ENCODE measurements around the gene CLTC.
"Not testable (repeated sequence)": the region's sequence is repeated elsewhere in the genome, so short reads cannot be mapped to it uniquely, and the experiment has no call there.

Gene CLTC

GRCh38 chr17:59619298-59620063 lies at the start of gene CLTC:
Gene CLTC, plus strand, starts transcription at chr17:59619895. Its CDS starts 237 bp downstream, at chr17:59620132.
- peak; percentile 86 to 99 (median 96) for DNase-seq

DNA sequence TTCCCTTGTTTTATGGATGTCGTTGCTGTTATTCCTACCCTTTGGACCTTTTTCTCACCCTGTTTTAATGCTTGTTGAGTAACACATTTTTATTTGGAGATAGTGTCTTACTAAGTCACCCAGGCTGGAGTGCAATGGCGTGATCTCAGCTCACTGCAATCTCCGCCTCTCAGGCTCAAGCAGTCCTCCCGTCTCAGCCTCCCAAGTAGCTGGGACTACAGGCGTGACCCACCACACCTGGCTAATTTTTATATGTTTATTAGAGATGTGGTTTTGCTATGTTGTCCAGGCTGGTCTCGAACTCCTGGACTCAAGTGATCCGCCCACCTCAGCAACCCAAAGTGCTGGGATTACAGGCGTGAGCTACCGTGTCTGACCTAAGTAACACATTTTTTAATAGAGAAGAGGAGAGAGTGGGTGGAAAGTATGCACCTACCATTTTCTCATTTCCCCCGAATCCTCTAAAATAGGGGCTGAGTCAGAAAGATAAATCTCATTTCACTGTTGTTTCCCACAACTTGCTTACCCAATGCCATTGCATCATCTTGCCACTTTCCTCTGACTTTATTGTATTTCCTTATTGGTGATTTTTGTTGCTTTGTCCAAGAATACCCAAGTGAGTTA lies 47.3 kb upstream of the CLTC start:
- DNase-seq: no peak

DNA sequence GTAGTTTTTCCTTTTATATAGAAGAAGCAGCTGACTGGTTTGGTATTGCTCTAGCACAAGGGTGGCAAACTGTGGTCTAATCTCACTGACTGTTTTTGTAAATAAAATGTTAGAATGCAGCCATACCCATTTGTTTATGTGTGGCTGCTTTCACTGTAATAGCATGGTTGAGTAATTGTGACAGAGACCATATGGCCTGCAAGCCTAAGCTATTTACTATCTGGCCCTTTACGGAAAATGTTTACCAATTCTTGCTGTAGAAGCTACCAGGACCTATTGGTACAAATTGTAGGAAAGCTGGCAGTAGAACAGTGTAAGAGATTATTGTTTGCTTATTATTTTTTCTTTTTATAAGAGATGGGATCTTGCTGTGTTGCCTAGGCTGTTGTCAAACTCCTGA lies 35.5 kb upstream of the CLTC start:
- not testable (repeated sequence) for DNase-seq

DNA sequence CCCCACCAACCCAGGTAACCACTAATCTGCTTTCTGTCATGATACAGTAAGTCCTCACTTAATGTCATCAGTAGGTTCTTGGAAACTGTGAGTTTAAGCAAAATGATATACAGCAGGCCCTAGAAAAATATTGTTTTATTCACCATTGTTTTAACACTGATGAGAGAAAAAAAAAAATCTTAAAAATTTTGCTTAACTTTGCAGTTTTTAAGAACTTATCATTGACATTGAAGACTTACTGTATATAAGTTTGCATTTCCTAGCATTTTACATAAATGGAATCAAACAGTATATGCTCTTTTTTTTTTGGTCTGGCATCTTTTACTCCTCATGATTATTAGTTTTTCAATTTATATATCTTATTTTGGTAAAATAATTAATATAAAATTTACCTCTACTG lies 19.5 kb upstream of the CLTC start:
- no peak for DNase-seq

DNA sequence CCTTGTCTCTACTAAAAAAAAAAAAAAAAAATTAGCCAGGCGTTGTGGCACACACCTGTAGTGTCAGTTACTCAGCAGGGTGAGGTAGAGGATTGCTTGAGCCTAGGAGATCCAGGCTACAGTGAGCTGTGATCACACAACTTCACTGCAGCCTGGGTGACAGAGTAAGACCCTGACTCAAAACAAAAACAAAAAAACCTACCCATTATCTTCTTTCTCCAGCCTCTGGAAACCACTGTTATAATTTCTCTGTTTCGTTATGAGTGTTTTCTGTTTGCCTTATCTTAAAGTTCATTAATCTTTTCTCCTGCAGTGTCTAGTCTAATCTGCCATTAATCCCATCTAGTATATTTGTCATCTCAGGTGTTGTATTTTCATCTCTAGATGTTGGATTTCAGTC lies 18.6 kb upstream of the CLTC start:
- DNase-seq: no peak

DNA sequence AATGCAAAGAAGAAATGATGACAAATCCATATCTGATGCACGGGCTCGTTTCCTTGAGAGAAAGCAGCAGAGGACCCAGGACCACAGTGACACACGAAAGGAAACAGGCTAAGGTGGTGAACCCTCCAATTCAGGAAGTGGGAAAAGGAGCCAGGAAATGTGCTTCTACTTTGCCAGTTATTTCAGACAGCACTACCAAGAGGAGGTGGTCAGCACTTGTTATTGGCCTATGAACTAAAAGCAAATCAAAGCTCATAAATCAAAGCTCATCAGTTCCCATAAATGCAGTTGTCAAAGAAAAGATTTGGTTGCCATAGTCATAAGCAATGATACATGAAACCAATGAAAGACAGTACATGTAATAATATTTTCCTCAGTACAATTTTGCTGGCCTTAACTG lies 12.6 kb upstream of the CLTC start:
- DNase-seq: no peak

DNA sequence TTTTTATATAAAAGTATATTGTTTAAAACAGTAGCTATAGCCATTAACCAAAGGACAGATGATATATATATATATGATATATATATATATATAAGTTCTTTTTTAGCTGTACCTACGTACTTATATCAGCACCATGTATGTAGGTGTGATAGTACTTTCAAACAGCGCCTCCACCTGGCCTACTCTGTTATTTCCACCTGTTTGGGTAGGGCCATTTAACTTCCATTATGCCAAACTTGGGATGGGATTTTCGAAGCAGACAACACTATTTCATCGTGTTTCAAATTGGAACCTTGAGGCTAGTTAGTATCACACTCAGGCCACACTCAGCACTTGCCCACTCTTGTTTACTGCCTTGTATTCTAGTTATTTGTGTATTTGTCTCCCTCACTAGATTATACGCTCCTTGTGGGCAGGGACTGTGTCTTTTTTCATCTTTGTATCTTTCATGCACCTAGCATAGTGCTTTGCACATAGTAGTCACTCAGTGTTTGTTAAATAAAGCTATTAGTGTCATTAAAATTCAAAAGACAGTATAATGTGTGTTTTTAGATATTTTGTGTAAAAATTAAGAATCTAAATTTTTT lies 11.8 kb upstream of the CLTC start:
- no peak for DNase-seq

DNA sequence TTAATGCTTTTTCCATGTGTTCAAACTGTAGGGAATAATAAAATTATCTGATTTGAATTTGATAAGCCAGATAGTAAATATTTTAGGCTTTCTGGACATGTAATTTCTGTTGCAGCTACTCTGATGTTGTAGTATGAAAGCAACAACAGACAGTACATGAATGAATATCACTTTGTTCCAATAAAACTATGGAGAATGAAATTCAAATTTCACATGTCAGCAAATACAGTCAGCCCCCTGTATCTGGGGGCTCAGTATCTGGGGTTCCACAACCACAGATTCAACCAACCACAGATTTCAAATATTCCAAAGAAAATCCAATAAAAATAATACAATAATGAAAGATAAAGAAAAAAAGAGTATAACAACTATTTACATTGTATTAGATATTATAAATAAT lies 8.2 kb upstream of the CLTC start:
- no peak for DNase-seq

GRCh38 chr17:59616253-59616920 lies 3.3 kb upstream of the CLTC start:
- no peak for DNase-seq

DNA sequence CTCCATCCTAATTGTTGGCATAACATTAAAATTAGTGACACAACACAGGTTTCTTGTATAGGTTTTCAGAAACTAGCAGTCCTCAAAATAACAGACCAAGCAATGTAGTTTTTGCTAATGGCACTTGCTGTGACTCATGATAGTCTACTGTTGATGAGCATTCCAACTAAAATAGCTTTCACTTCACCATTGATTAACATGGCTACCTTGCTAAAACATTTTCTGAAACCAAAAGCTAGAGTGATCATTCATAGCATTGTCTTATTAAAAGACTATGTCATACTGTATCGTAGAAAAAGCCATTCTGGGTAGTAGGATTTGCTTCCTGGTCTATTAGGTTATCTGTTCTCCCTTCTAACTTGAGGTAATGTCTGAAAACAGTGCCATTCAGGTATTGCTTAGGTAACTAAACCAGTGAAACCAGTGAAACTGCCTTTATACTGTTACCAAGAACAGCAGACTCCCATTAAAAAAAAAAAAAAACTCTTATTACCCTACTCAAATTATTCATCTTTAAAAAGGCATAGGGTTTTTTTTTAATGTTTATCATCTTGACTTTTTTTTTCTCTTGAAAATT lies 2.5 kb upstream of the CLTC start:
- DNase-seq: no peak

DNA sequence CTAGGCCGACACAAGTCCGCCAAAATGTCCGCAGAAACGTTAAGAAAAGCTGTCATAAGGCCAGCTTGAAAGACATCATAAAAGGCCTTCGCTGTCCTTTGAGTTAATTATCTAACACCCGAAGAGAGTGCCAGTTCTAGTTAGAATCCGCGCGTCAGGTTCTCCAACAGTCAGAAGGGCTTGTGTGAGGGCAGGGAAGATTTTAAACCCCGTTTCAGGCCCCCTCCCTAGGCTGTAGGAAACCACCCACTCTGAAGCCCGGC lies 729 bp upstream of the CLTC start:
- DNase-seq: no peak

GRCh38 chr17:59620064-59620359 lies 317 bp downstream of the CLTC start:
- no peak for DNase-seq

DNA sequence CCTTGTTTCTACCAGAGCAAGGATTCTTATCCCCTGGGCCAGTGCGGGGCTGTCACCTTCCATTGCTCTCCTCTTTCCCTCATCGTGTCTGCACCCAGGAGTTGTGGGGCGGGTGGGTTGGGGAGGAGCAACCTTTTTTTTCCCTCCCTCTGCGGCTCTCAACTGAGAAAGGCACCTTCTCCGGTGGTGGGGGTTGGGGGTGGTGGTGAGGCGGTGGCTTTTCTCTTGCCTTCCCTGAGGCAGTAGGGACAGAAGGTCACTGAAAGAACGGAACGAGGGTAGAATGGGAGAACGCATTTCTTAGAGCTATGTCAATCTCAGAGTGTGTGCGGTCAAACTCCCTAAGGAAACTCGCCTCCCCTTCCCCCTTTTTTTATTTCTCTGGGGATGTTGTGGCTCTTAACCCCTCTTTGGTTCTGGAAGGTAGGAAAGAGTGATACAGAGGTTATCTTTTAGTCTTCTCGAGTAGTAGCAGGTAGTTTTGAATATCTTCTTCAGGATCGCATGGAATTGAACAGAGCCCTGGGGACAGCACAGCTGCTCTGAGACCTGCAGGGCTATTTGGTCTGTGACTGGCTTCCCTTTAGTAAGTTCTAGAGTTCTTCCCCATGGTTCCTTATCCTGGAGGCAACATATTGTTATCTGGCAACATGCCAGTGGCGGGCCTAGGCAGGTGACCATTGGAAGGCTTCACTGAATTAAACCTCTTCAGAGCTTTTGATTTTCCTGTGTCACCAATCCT lies 994 bp downstream of the CLTC start:
- peak; percentile 17 to 48 (median 26) for DNase-seq

GRCh38 chr17:59621771-59622170 lies 2.1 kb downstream of the CLTC start:
- DNase-seq: no peak

GRCh38 chr17:59623151-59623550 lies 3.5 kb downstream of the CLTC start:
- no peak for DNase-seq

- DNase-seq: no peak
Measured at GRCh38 chr17:59626756-59627155, 7.1 kb downstream of the CLTC start.

DNA sequence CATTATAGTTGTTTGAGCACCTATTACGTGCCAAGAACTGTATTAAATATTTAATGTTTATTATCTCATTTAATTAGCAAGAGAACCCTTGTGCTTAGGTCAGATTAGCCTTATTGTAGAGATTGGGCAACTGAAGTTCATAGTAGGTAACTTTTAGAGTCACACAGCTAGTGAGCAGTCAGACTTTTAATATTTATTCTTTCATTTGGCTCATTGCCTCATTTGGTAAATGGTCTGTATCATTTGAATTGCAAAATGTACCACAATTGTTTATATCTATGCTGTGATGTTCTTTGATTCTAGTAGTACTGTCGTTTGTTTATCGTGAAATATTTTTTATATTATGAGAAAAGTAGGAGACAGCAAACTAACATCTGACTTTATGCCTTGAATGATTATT lies 7.6 kb downstream of the CLTC start:
- DNase-seq: no peak

DNA sequence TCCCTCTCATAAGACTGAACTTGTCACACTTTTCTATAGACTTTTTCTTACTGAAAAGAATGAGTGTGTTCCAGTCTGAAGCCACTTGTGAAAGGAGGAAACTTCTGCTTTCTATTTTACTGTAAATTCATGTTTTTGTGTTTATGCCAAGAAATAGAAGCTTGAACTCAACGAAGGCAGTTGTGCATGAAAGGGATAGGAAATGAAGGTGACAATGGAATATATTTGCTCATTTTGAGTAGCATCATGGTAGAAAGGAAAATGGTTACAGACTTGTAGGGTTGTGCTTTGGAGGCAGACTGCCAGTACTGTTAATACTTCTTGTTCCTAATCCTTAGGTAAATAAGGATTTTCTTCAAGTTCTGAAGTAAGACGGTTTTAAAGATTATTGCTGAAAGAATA lies 8.1 kb downstream of the CLTC start:
- no peak for DNase-seq

DNA sequence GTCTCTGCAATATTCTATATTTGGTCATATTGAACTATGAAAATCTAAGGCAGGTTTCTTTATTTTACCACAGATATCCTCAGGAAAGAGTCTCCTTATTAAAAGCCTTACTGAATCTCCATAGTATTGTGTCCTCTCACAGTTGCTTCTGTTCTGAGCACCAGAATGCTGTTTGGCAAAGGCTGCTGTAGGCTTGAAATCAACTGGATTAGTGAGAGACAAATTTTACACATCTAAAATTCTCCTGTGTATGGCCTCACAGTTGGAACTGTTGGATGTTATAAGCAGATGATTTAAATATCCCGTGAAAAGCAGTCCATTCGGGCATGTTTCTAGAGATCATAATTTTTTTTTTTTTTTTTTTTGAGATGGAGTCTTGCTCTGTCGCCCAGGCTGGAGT lies 9.5 kb downstream of the CLTC start:
- no peak for DNase-seq

GRCh38 chr17:59631276-59631675 lies 11.6 kb downstream of the CLTC start:
- no peak for DNase-seq

DNA sequence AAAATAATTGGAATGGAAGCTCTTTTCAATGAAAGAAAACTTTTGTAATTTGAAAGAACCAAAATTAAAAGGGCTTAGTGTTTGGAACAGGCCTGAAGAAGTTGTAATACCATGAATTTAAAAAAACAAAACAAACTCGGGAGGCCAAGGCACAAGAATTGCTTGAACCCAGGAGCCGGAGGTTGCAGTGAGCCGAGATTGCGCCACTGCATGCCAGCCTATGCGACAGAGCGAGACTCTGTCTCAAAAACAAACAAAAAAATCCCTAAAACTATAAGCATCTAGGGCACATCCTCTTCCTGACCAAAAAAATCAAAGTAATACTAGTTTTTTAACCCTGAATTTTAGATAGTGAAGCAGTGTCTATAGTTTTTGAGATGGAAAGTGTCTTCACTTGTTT lies 12.7 kb downstream of the CLTC start:
- DNase-seq: no peak

DNA sequence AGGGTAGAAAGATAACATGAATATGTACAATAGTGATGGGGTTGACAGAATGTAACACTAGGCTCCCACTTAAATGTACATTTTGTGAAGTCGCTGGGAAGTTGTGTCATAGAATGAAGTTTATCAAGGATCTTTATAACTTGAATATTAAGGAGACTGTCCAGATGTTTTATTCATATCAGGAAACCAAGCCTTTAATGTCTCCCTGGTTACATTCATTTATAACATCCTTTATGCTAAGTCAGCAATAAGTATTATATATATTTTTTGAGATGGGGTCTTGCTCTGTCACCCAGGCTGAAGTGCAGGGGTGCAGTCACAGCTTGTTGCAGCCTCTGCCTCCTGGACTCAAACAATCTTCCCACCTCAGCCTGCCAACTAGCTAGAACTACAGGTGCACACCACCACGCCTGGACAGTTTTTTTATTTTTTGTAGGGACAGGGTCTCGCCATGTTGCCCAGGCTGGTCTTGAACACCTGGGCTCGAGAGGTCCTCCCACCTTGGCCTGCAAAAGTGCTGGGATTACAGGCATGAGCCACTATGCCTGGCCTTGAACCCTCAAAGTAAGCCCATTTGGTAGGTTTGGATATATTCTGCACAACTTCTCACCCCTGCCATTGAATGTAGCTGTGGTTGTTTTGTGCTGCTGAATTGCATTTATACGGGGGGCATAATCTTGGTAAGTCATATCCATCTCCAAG lies 14.1 kb downstream of the CLTC start:
- no peak for DNase-seq
